Right lobe of liver (tissue), 6 donors: Measurements from ENCODE around the gene TEX44. TPM values are rescaled to one million over a fixed set of nuclear protein-coding genes. Genes with fewer than 3 reads are reported as not detected.
"Not testable (repeated sequence)": the region's sequence is repeated elsewhere in the genome, so short reads cannot be mapped to it uniquely, and the experiment has no call there.

Experiments used
- ATAC-seq, 4 donors: fragments of 200-7000 bp; cut with Tn5 transposase; one replicate each; pipeline ENCODE4 v1.9.1; 2020; ENCODE audit warnings: mild to moderate bottlenecking in 4 of 4, moderate library complexity in 4 of 4
- DNase-seq, 3 donors: peaks; one replicate each; pipeline ENCODE4 v3.0.0-alpha.2; 2020
- H3K27ac ChIP-seq, 3 donors: fragments of 200-600 bp; one replicate each; pipeline ENCODE4 v1.8.0; 2022
- H3K27me3 ChIP-seq, 2 donors: fragments of 200-600 bp; one replicate each; pipeline ENCODE4 v1.8.0; 2022
- H3K36me3 ChIP-seq, 4 donors: fragments of 200-600 bp; sonication (generic) in 1 of 4; one replicate each; pipeline versions ENCODE4 v1.5.1 to v1.8.0; 2017 to 2022; ENCODE audit warnings: control low read depth in 1 of 4
- H3K4me1 ChIP-seq, 4 donors: fragments of 200-600 bp; sonication (generic) in 1 of 4; one replicate each; pipeline versions ENCODE4 v1.5.1 to v1.8.0; 2017 to 2022; ENCODE audit warnings: control low read depth in 1 of 4
- H3K4me3 ChIP-seq, 3 donors: fragments of 200-600 bp; one replicate each; pipeline ENCODE4 v1.8.0; 2022
- H3K9me3 ChIP-seq, 4 donors: fragments of 200-600 bp; sonication (generic) in 1 of 4; one replicate each; pipeline versions ENCODE4 v1.5.1 to v1.8.0; 2017 to 2022; ENCODE audit warnings: control low read depth in 1 of 4
- POLR2A ChIP-seq: fragments of 450-650 bp; IDR thresholded peaks from one replicate; pipeline ENCODE4 v1.6.1; 2017; ENCODE audit warnings: antibody characterized with exemption, mild to moderate bottlenecking
- WGBS: methylation state at CpG from one replicate; pipeline ENCODE4 v1.1.6; 2018; ENCODE audit warnings: low coverage, low lambda C conversion rate; ENCODE audit not compliant: insufficient coverage; ENCODE audit errors: missing lambda C conversion rate; 5-methylcytosine and 5-hydroxymethylcytosine counted together
- intact Hi-C, 2 donors: fragments of 100-400 bp; cut with DNase I; formaldehyde crosslinking; loops; one replicate each; pipeline versions ENCODE4 v1.11.2 to v1.14.1; 2022
- total RNA-seq, 6 experiments: library from RNA; depleted of rRNA in 2 of 6; stranded (reverse); fragments of >200 nt in 2 of 6; fragmentation: NEBNext Ultra II Directional in 3 of 6; extraction: Animal tissue kit (Norgen Biotek cat#: 25700) in 3 of 6; gene quantifications; one replicate each; pipeline versions ENCODE4 v1.1.0 to v1.2.4, GENCODE V29; 2016 to 2023
- TF ChIP-seq, protein P1 (sequence below), 4 donors: fragments of 200-600 bp in 3 of 4; fragments of 450-650 bp in 1 of 4; IDR thresholded peaks; one replicate each; pipeline versions ENCODE4 v1.5.1 to v1.8.0; 2016 to 2022; ENCODE audit warnings: antibody characterized with exemption in 4 of 4, mild to moderate bottlenecking in 2 of 4
- donor health status: DM: no; HTN: yes; CAD: no.
- donor health status: DM: no; HTN: no; CAD: no.
- donor health status: DM: no; HTN: no; CAD: no.
- donor health status: DM: no; HTN: yes; CAD: no.
- donor health status: DM: no; HTN: yes; CAD: no.

Gene TEX44
- total RNA-seq, 6 experiments from 2014 or later = not detected

DNA sequence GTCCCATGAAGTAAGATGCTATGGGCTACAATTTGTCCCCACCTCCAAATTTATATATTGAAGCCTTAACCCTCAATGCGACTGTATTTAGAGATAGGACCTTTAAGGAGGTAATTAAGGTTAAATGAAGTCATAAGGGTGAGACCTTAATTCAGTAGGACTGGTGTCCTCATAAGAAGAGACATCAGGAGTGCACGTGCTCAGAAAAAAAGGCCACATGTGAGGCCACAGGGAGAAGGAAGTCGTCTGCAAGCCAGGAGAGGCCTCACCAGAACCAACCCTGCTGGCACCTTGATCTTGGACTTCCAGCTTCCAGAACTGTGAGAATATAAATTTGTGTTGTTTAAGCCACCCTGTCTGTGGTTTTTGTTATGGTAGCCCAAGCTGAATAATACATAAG lies 25.5 kb upstream of the TEX44 start:
- Histone ChIP-seq H3K36me3 (no peaks in the 10 kb centered on the region), H3K9me3 (no peaks in the 10 kb centered on the region), H3K27me3 (no peaks in the 10 kb centered on the region), H3K4me1 (no peaks in the 10 kb centered on the region), H3K27ac (no peak overlapping the region), H3K4me3 (no peak overlapping the region)
- ATAC-seq (no peak), DNase-seq (no peak)
- no peak for TF ChIP-seq POLR2A
- TF ChIP-seq, protein P1, sequence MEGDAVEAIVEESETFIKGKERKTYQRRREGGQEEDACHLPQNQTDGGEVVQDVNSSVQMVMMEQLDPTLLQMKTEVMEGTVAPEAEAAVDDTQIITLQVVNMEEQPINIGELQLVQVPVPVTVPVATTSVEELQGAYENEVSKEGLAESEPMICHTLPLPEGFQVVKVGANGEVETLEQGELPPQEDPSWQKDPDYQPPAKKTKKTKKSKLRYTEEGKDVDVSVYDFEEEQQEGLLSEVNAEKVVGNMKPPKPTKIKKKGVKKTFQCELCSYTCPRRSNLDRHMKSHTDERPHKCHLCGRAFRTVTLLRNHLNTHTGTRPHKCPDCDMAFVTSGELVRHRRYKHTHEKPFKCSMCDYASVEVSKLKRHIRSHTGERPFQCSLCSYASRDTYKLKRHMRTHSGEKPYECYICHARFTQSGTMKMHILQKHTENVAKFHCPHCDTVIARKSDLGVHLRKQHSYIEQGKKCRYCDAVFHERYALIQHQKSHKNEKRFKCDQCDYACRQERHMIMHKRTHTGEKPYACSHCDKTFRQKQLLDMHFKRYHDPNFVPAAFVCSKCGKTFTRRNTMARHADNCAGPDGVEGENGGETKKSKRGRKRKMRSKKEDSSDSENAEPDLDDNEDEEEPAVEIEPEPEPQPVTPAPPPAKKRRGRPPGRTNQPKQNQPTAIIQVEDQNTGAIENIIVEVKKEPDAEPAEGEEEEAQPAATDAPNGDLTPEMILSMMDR (IDR thresholded peaks at IDR 0.05) = no peak
- WGBS = 79% methylated on average over 3 of the region's 3 CpGs
- intact Hi-C loops = no loop called here

DNA sequence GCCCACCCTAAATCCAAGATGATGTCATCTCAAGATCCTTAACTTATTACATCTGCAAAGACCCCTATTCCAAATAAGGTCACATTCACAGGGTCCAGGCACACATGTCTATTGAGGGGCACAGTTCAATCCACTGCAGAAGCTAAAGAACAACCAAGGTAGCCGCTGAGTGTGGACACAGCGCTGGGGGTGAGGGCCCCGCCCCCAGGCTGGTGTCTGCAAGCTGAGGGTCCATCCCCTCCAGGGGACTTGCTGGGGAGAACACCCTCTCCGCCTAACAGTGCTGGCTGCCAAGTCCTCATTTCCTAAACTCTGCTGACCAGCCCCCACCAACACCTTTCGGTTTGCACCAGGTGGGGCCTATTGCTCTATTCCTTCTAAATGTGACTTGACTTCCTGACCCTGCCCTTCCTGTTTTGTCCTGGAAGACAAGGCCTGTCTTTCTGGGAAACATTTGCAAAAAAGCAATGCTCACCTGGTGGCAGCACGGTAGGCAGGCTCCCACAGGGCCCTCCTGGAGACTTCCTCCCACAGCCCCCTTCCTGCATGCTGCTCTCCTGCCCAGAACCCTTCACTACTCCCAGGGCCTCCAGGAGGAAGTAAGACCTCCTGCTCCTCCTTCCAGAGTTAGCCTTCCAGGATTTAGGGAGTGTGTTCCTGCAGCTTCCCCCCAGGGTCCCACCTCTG lies 24.4 kb upstream of the TEX44 start:
- WGBS = 78% methylated on average over 2 of the region's 6 CpGs
- intact Hi-C loops = no loop called here
- Histone ChIP-seq H3K27ac (no peak overlapping the region), H3K4me3 (no peak overlapping the region), H3K9me3 (no peaks in the 10 kb centered on the region), H3K4me1 (no peaks in the 10 kb centered on the region), H3K27me3 (no peaks in the 10 kb centered on the region), H3K36me3 (no peaks in the 10 kb centered on the region)
- ATAC-seq (no peak), DNase-seq (no peak)
- TF ChIP-seq POLR2A = no peak
- TF ChIP-seq, protein P1 (IDR thresholded peaks at IDR 0.05) = no peak

DNA sequence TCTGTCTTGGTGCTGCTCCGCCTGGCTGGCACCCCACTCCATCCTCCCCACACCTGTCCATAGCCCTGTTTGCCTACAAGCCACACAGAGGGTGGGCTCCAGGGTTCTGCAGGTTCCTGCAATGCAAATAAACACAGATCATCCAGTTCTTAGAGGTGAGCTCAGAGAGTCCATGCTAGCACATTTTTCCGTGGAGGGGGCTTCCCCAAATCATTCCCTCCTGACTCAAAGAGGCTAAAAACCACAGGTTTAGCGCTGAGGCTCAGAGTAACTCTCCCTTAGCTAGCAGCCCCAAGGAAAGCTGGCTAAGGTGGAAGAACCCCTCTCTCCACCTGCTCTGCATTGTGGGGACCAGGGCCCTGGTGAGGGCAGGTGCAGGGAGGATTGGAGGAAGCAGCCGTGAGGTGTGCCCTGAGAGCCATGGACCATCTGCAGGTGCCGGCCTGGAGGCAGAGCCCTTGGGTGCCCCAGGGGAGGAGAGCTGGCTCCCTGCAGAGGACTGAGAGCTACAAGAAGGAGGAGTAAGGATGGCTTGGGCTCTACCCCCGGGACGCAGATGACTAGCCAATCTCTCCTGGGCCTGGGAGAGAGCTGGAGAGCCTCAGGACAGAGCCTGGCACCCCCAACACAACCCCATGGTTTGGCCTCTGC lies 23.8 kb upstream of the TEX44 start:
- Histone ChIP-seq H3K4me3 (no peak overlapping the region), H3K36me3 (no peaks in the 10 kb centered on the region), H3K4me1 (no peaks in the 10 kb centered on the region), H3K27ac (no peak overlapping the region), H3K27me3 (no peaks in the 10 kb centered on the region), H3K9me3 (no peaks in the 10 kb centered on the region)
- TF ChIP-seq POLR2A = no peak
- TF ChIP-seq, protein P1 (IDR thresholded peaks at IDR 0.05) = no peak
- ATAC-seq (no peak), DNase-seq (no peak)
- WGBS = no CpG with 5 or more reads among the region's 7 CpGs
- intact Hi-C loops = no loop called here

DNA sequence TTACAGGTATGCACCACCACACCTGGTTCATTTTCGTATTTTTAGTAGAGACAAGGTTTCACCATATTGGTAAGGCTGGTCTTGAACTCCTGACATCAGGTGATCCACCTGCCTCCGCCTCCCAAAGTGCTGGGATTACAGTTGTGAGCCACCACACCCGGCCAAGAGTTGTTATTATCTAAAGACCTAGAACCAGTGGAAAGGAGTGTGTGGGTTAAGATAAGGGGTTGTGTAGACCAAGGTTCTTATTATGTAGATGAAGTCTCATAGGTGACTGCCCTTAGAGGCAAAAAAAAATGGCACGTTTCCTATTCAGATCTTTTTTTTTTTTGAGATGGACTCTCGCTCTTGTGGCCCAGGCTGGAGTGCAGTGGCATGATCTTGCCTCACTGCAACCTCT lies 21.7 kb upstream of the TEX44 start:
- H3K4me3 ChIP-seq, intact Hi-C loops, H3K36me3 ChIP-seq, H3K9me3 ChIP-seq, H3K4me1 ChIP-seq, H3K27ac ChIP-seq, H3K27me3 ChIP-seq, DNase-seq, ATAC-seq: not testable (repeated sequence)
- WGBS = 61% methylated on average over 4 of the region's 5 CpGs

DNA sequence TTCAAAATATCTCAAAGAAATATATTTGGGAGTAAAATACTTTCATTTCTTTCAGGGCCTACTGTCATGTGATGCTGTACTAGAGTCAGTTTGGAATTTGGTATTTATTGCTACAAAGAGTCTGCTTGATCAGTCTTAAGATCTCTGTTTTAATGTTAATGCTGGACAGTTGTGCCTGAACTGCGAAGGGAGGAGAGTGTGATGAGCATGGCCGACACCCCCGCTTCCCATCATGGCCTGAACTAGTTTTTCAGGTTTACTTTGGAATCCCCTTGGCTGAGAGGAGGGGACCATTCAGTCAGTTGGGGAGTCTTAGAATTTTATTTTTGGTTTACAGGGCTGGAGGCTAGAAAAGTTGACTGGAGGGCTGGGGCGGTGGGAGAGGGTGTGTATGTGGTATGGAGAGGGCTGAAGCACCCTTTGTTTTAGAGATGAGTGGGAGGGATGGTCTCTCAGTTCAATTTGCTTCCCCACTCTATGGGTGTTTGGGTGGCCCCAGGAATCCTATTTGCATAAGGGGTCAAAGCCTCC lies 20.9 kb upstream of the TEX44 start:
- H3K27me3 ChIP-seq = no peaks in the 10 kb centered on the region
- no peak overlapping the region for H3K27ac ChIP-seq
- DNase-seq (no peak), ATAC-seq (no peak)
- intact Hi-C loops = no loop called here
- 71% methylated on average over 4 of the region's 4 CpGs for WGBS
- TF ChIP-seq POLR2A = no peak
- TF ChIP-seq, protein P1 (IDR thresholded peaks at IDR 0.05) = no peak
- no peaks in the 10 kb centered on the region for H3K9me3 ChIP-seq
- H3K4me1 ChIP-seq = no peaks in the 10 kb centered on the region
- no peaks in the 10 kb centered on the region for H3K36me3 ChIP-seq
- no peak overlapping the region for H3K4me3 ChIP-seq
